H9 (cell line): ENCODE measurements around the gene TRIM37. TPM values are rescaled to one million over a fixed set of nuclear protein-coding genes. Genes with fewer than 3 reads are reported as not detected.

Experiments
- DNase-seq: peaks from one replicate; pipeline ENCODE4 v3.0.0-alpha.2; 2017
- H2AFZ ChIP-seq: one replicate; pipeline ENCODE4 v1.6.1; 2013; ENCODE audit warnings: mild to moderate bottlenecking, low read length, control low read depth, moderate library complexity
- H2AK5ac ChIP-seq: 2 replicates; pipeline ENCODE4 v1.6.1; 2013; ENCODE audit warnings: low read length, control low read depth, mixed read lengths; ENCODE audit not compliant: insufficient read length
- H2BK120ac ChIP-seq: one replicate; pipeline ENCODE4 v1.6.1; 2013; ENCODE audit warnings: low read depth, mild to moderate bottlenecking, low read length, control low read depth, inconsistent platforms; ENCODE audit not compliant: poor library complexity, severe bottlenecking
- H2BK12ac ChIP-seq: 2 replicates; pipeline ENCODE4 v1.6.1; 2013; ENCODE audit warnings: low read length, control low read depth, mixed read lengths, low read depth; ENCODE audit not compliant: insufficient read length
- H2BK15ac ChIP-seq: 2 replicates; pipeline ENCODE4 v1.6.1; 2013; ENCODE audit warnings: low read depth, low read length, control low read depth
- H2BK20ac ChIP-seq: one replicate; pipeline ENCODE4 v1.6.1; 2013; ENCODE audit warnings: low read depth, mild to moderate bottlenecking, low read length, control low read depth, inconsistent platforms; ENCODE audit not compliant: poor library complexity, severe bottlenecking
- H2BK5ac ChIP-seq: 2 replicates; pipeline ENCODE4 v1.6.1; 2013; ENCODE audit warnings: low read length, control low read depth, mixed read lengths; ENCODE audit not compliant: insufficient read length
- H3K14ac ChIP-seq: 2 replicates; pipeline ENCODE4 v1.6.1; 2013; ENCODE audit warnings: low read length, control low read depth; ENCODE audit not compliant: insufficient read depth
- H3K18ac ChIP-seq: 2 replicates; pipeline ENCODE4 v1.6.1; 2013; ENCODE audit warnings: low read depth, mild to moderate bottlenecking, mixed read lengths, low read length, control low read depth; ENCODE audit not compliant: insufficient read length
- H3K23ac ChIP-seq: 2 replicates; pipeline ENCODE4 v1.6.1; 2013; ENCODE audit warnings: low read length, control low read depth, mixed read lengths, low read depth; ENCODE audit not compliant: insufficient read length
- H3K23me2 ChIP-seq: 2 replicates; pipeline ENCODE4 v1.6.1; 2013; ENCODE audit warnings: low read depth, mild to moderate bottlenecking, mixed read lengths, low read length, control low read depth; ENCODE audit not compliant: insufficient read length, poor library complexity, severe bottlenecking
- H3K27ac ChIP-seq: 2 replicates; pipeline ENCODE4 v1.5.1; 2013; ENCODE audit warnings: low read length, control low read depth, mixed read lengths, low read depth; ENCODE audit not compliant: insufficient read length
- H3K27me3 ChIP-seq: 2 replicates; pipeline ENCODE4 v1.6.1; 2013; ENCODE audit warnings: low read length, control low read depth, inconsistent platforms; ENCODE audit not compliant: insufficient read depth
- H3K4ac ChIP-seq: 2 replicates; pipeline ENCODE4 v1.6.1; 2013; ENCODE audit warnings: low read depth, mild to moderate bottlenecking, control low read depth, inconsistent platforms, low read length, moderate library complexity
- H3K4me1 ChIP-seq: 2 replicates; pipeline ENCODE4 v1.6.1; 2013; ENCODE audit warnings: low read length, control low read depth, inconsistent platforms; ENCODE audit not compliant: insufficient read depth
- H3K4me2 ChIP-seq: 2 replicates; pipeline ENCODE4 v1.6.1; 2013; ENCODE audit warnings: low read length, control low read depth, mixed read lengths; ENCODE audit not compliant: insufficient read length, insufficient read depth
- H3K56ac ChIP-seq: 2 replicates; pipeline ENCODE4 v1.6.1; 2013; ENCODE audit warnings: low read depth, mild to moderate bottlenecking, mixed read lengths, low read length, control low read depth; ENCODE audit not compliant: insufficient read length
- H3K79me1 ChIP-seq: 2 replicates; pipeline ENCODE4 v1.6.1; 2013; ENCODE audit warnings: low read depth, mild to moderate bottlenecking, moderate library complexity, low read length, control low read depth, inconsistent platforms; ENCODE audit not compliant: insufficient read depth, poor library complexity, severe bottlenecking
- H3K79me2 ChIP-seq: 2 replicates; pipeline ENCODE4 v1.6.1; 2013; ENCODE audit warnings: low read length, control low read depth, inconsistent platforms; ENCODE audit not compliant: insufficient read depth
- H3K9ac ChIP-seq: 2 replicates; pipeline ENCODE4 v1.6.1; 2013; ENCODE audit warnings: low read length, control low read depth, mixed read lengths; ENCODE audit not compliant: insufficient read length; ENCODE audit errors: extremely low read depth
- H3K9me3 ChIP-seq: one replicate; pipeline ENCODE4 v1.6.1; 2013; ENCODE audit warnings: low read depth, low read length, inconsistent platforms; ENCODE audit not compliant: control insufficient read depth
- H3T11ph ChIP-seq: one replicate; pipeline ENCODE4 v1.6.1; 2013; ENCODE audit warnings: mild to moderate bottlenecking, low read length, control low read depth, inconsistent platforms
- H4K20me1 ChIP-seq: one replicate; pipeline ENCODE4 v1.6.1; 2013; ENCODE audit not compliant: control insufficient read depth, insufficient read length, insufficient read depth
- H4K5ac ChIP-seq: 2 replicates; pipeline ENCODE4 v1.6.1; 2013; ENCODE audit warnings: low read depth, mild to moderate bottlenecking, mixed read lengths, low read length, control low read depth; ENCODE audit not compliant: insufficient read length
- H4K8ac ChIP-seq: replicated peaks from 2 replicates; pipeline ENCODE4 v1.6.1; 2013; ENCODE audit warnings: low read length, control low read depth, mixed read lengths, low read depth; ENCODE audit not compliant: insufficient read length
- H4K91ac ChIP-seq: 2 replicates; pipeline ENCODE4 v1.6.1; 2013; ENCODE audit warnings: low read depth, mild to moderate bottlenecking, moderate library complexity, mixed read lengths, low read length, control low read depth; ENCODE audit not compliant: insufficient read length
- H3K27ac Mint-ChIP-seq, 3 experiments: 2 replicates in 2 of 3; 3 replicates in 1 of 3; pipeline ENCODE4 v1.8.0; 2020 to 2021; ENCODE audit warnings: mixed read lengths in 3 of 3, mild to moderate bottlenecking in 1 of 3, moderate library complexity in 1 of 3
- H3K27me3 Mint-ChIP-seq: 2 replicates; pipeline ENCODE4 v1.8.0; 2021; ENCODE audit warnings: low read depth, mild to moderate bottlenecking, moderate library complexity, mixed read lengths
- H3K36me3 Mint-ChIP-seq, 3 experiments: 2 replicates in 2 of 3; 3 replicates in 1 of 3; pipeline ENCODE4 v1.8.0; 2020 to 2021; ENCODE audit warnings: low read depth in 3 of 3, mixed read lengths in 3 of 3; ENCODE audit not compliant: insufficient read depth in 1 of 3
- H3K4me1 Mint-ChIP-seq, 2 experiments: 2 replicates each; pipeline ENCODE4 v1.8.0; 2020; ENCODE audit warnings: mixed read lengths in 2 of 2
- H3K4me3 Mint-ChIP-seq, 2 experiments: 2 replicates in 1 of 2; 3 replicates in 1 of 2; pipeline ENCODE4 v1.8.0; 2020 to 2021; ENCODE audit warnings: mild to moderate bottlenecking in 2 of 2, mixed read lengths in 2 of 2, moderate library complexity in 1 of 2
- H3K9me3 Mint-ChIP-seq, 2 experiments: 2 replicates in 1 of 2; 3 replicates in 1 of 2; pipeline ENCODE4 v1.8.0; 2020; ENCODE audit warnings: mild to moderate bottlenecking in 2 of 2, mixed read lengths in 2 of 2, moderate library complexity in 1 of 2
- CTCF ChIP-seq: fragments of 200-600 bp; sonication (generic); conservative IDR thresholded peaks from 3 replicates; pipeline ENCODE4 v1.8.0; 2021; ENCODE audit warnings: antibody characterized with exemption, mild to moderate bottlenecking
- WGBS: extraction: QIAGEN DNeasy Blood & Tissue Kit; methylation state at CpG from one replicate; pipeline ENCODE4 v1.1.7; 2013; ENCODE audit warnings: missing lambda C conversion rate, low lambda C conversion rate, mixed read lengths; ENCODE audit not compliant: insufficient read length; ENCODE audit errors: extremely low coverage; 5-methylcytosine and 5-hydroxymethylcytosine counted together
- total RNA-seq: library from RNA; stranded (reverse); gene quantifications from 2 replicates; pipeline ENCODE4 v1.2.1, GENCODE V29; 2021

TRIM37 gene
- total RNA-seq, 1 experiment from 2014 or later = 52.1 TPM

- Mint-ChIP-seq H3K4me3 (no peak overlapping the region), H3K27ac (no peak overlapping the region), H3K27me3 (no peaks in the 10 kb centered on the region), H3K4me1 (no peaks in the 10 kb centered on the region), H3K36me3 (peaks cover 9 to 49% (median 41%) of the 10 kb centered on the region in 3 experiments; a peak in 6 of 7 replicates), H3K9me3 (no peaks in the 10 kb centered on the region)
- Histone ChIP-seq H2BK15ac (no peak overlapping the region), H3K79me1 (no peaks in the 10 kb centered on the region), H2BK12ac (no peak overlapping the region), H3K14ac (no peak overlapping the region), H2BK20ac (no peak overlapping the region), H2AFZ (no peak overlapping the region), H3K79me2 (no peaks in the 10 kb centered on the region), H2BK120ac (no peak overlapping the region), H4K5ac (no peak overlapping the region), H3K9me3 (no peaks in the 10 kb centered on the region), H3K27ac (no peak overlapping the region), H3K23ac (no peak overlapping the region), H4K20me1 (no peaks in the 10 kb centered on the region), H4K91ac (no peak overlapping the region), H4K8ac (no peak overlapping the region), H3K9ac (no peak overlapping the region), H3K4ac (no peak overlapping the region), H2BK5ac (no peak overlapping the region), H3K4me1 (no peaks in the 10 kb centered on the region), H3K27me3 (no peaks in the 10 kb centered on the region), H3K18ac (no peak overlapping the region), H3K23me2 (no peaks in the 10 kb centered on the region), H2AK5ac (no peak overlapping the region), H3K56ac (no peak overlapping the region), H3K4me2 (no peak overlapping the region), H3T11ph (no peak overlapping the region)
- TF ChIP-seq CTCF = no peak
- WGBS = no CpG with 5 or more reads among the region's 1 CpG
- no peak for DNase-seq
Measured at GRCh38 chr17:59073972-59074371, 32.7 kb downstream of the TRIM37 start.
